ENCODE measurements around the gene MBD5.

The MBD5 gene

DNA sequence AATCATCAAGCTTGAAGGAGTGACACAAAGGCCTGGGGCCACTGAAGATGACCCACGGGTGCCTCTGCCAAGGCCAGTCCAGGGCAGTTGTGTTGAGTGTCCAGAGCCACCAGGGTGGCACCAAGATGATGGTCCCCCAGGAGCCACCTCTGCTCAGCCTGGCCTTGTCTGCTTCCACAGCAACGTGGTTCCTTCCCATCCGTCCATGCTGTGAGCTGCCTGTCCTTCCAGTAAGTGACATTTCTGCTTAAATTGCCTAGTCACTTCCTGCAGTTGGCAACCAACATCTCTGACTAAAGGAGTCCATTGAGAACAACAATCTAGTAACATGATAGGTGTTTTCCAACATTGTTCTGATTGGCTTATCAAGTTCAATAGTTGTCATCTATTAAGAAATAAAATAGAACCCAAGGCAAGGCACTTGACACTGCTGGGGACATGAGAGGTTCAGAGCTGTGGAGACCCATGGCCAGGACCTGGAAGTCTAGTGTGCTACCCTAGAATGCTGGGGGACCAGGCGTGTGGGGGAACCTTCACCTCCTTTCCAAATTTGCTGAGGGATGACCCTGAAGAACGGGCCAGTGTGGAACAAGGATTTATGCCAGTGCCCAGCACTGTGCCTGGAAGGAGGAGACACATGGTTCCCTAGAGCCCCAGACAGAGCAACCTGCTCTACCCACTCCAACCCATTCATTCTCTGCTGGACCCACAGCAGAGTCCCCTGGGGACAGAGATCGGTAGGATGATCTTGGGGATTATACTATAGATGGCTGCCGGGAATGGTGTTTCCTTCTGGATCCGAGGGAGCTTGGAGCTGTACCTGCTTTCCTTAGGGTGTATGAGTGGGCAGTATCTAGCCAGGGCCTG, 524.7 kb downstream of the MBD5 start:
- H3K4me3 Mint-ChIP-seq, result no peak overlapping the region

GRCh38 chr2:148546270-148546669, 525.4 kb downstream of the MBD5 start:
- peaks cover 2% of the 10 kb centered on the region for H3K27me3 Mint-ChIP-seq
- H3K27ac Mint-ChIP-seq, result no peak overlapping the region
- ATAC-seq (ENCODE audit: low read depth) (no peak), DNase-seq (ENCODE audit: low spot score in 2 of 2) (no peak)
- H3K36me3 Mint-ChIP-seq, result no peaks in the 10 kb centered on the region
- peaks cover 4% of the 10 kb centered on the region for H3K4me1 Mint-ChIP-seq
- no peaks in the 10 kb centered on the region for H3K9me3 Mint-ChIP-seq
- H3K4me3 Mint-ChIP-seq, result no peak overlapping the region

More for the DNA sequence above, 524.7 kb downstream of the MBD5 start:
- peaks cover 4% of the 10 kb centered on the region for H3K27me3 Mint-ChIP-seq
- DNase-seq (ENCODE audit: low spot score in 2 of 2), result no peak
- no peak for ATAC-seq (ENCODE audit: low read depth)
- peaks cover 7% of the 10 kb centered on the region for H3K4me1 Mint-ChIP-seq
- H3K27ac Mint-ChIP-seq, result no peak overlapping the region
- H3K9me3 Mint-ChIP-seq, result no peaks in the 10 kb centered on the region
- no peaks in the 10 kb centered on the region for H3K36me3 Mint-ChIP-seq

GRCh38 chr2:148548716-148549400, 528.0 kb downstream of the MBD5 start:
- Mint-ChIP-seq H3K4me3 (no peak overlapping the region), H3K27ac (no peak overlapping the region), H3K36me3 (no peaks in the 10 kb centered on the region), H3K27me3 (peaks cover 2% of the 10 kb centered on the region), H3K4me1 (peaks cover 4% of the 10 kb centered on the region), H3K9me3 (no peaks in the 10 kb centered on the region)
- DNase-seq (ENCODE audit: low spot score in 2 of 2), result no peak
- ATAC-seq (ENCODE audit: low read depth), result no peak

GRCh38 chr2:148552675-148553331, 531.9 kb downstream of the MBD5 start:
- Mint-ChIP-seq H3K27me3 (peaks cover 2% of the 10 kb centered on the region), H3K4me1 (no peaks in the 10 kb centered on the region), H3K36me3 (no peaks in the 10 kb centered on the region), H3K27ac (no peak overlapping the region), H3K4me3 (no peak overlapping the region), H3K9me3 (no peaks in the 10 kb centered on the region)
- ATAC-seq (ENCODE audit: low read depth) (peak; percentile 71), DNase-seq (ENCODE audit: low spot score in 2 of 2) (no peak)

- ATAC-seq (ENCODE audit: low read depth) (peak; percentile 15), DNase-seq (ENCODE audit: low spot score in 2 of 2) (no peak)
- no peak overlapping the region for H3K27ac Mint-ChIP-seq
- H3K27me3 Mint-ChIP-seq, result peaks cover 2% of the 10 kb centered on the region
- peaks cover 3% of the 10 kb centered on the region for H3K9me3 Mint-ChIP-seq
- H3K36me3 Mint-ChIP-seq, result peaks cover 1% of the 10 kb centered on the region
- no peak overlapping the region for H3K4me3 Mint-ChIP-seq
- H3K4me1 Mint-ChIP-seq, result no peaks in the 10 kb centered on the region
These were observed 532.5 kb downstream of the MBD5 start for GRCh38 chr2:148553332-148553887.

GRCh38 chr2:148554459-148555247, 533.8 kb downstream of the MBD5 start:
- H3K9me3 Mint-ChIP-seq, result peaks cover 3% of the 10 kb centered on the region
- DNase-seq (ENCODE audit: low spot score in 2 of 2), result no peak
- H3K27ac Mint-ChIP-seq, result no peak overlapping the region
- no peaks in the 10 kb centered on the region for H3K4me1 Mint-ChIP-seq
- H3K36me3 Mint-ChIP-seq, result peaks cover 1% of the 10 kb centered on the region
- no peak overlapping the region for H3K4me3 Mint-ChIP-seq
- no peak for ATAC-seq (ENCODE audit: low read depth)
- H3K27me3 Mint-ChIP-seq, result peaks cover 2% of the 10 kb centered on the region

DNA sequence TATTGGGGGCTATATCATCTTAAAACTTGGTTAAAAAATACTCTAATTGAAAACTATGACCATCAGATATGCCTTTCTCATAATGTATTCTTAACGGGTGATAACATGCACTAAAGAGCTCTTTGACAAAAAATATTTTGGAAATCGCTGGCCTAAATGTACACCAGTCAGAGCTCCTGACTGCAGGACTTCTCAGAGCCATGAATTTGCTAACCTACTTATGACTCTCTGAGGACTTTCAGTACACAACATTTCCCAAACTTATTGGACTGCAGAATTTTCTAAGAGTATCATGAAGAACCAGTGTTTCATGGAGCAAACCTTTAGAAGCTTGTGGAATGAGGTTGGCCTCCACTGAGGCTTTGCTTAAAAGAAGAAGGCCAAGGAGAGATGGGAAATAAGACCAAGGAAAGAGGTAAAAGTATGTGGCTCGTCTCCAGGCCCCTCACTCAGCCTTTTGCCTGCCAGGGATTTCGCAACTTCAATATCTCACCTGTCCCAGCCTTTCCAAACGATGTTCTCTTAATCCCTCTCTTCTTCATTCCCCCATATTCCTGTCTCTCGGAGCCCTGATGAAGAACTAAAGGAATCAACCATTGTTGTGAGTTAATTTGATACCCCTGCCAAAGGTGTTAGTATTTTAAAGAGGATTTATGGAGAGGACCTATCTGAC, 534.9 kb downstream of the MBD5 start:
- Mint-ChIP-seq H3K4me3 (no peak overlapping the region), H3K4me1 (no peaks in the 10 kb centered on the region), H3K27me3 (peaks cover 6% of the 10 kb centered on the region), H3K27ac (no peak overlapping the region), H3K9me3 (peaks cover 3% of the 10 kb centered on the region), H3K36me3 (peaks cover 1% of the 10 kb centered on the region)
- ATAC-seq (ENCODE audit: low read depth), result no peak
- no peak for DNase-seq (ENCODE audit: low spot score in 2 of 2)

DNA sequence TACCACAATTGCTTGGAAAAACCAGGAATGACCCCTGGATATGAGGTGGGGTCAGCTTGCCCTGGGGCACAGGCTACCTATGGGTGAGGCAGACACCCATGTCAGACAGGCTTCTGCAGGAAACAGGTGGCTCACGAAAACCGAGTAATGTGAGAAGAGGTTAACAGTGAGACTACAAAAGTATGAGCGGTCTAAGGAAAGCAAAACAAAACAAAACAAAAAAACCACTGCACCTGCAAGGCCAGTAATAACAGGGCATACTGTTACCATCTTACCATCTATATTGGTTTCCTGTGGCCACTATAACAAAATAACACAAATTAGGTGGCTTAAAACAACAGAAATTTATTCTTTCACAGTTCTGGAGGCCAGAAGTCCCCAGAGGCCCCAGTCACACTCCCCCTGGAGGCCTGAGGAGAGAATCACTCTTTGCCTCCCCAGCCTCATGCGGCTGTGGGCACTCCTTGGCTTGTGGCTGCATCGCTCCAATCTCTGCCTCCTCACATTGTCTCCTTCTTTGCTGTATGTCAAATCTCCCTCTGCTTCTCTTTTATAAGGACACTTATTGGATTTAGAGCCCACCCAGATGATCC, 537.0 kb downstream of the MBD5 start:
- H3K27me3 Mint-ChIP-seq, result peaks cover 8% of the 10 kb centered on the region
- H3K27ac Mint-ChIP-seq, result no peak overlapping the region
- ATAC-seq (ENCODE audit: low read depth) (no peak), DNase-seq (ENCODE audit: low spot score in 2 of 2) (no peak)
- no peak overlapping the region for H3K4me3 Mint-ChIP-seq
- no peaks in the 10 kb centered on the region for H3K4me1 Mint-ChIP-seq
- peaks cover 1% of the 10 kb centered on the region for H3K36me3 Mint-ChIP-seq
- peaks cover 3% of the 10 kb centered on the region for H3K9me3 Mint-ChIP-seq

- no peak for DNase-seq (ENCODE audit: low spot score in 2 of 2)
- Mint-ChIP-seq H3K36me3 (peaks cover 1% of the 10 kb centered on the region), H3K27me3 (peaks cover 8% of the 10 kb centered on the region), H3K27ac (no peak overlapping the region), H3K9me3 (peaks cover 3% of the 10 kb centered on the region), H3K4me3 (no peak overlapping the region), H3K4me1 (no peaks in the 10 kb centered on the region)
- ATAC-seq (ENCODE audit: low read depth), result no peak
These were observed 539.6 kb downstream of the MBD5 start for GRCh38 chr2:148560496-148560895.

GRCh38 chr2:148561389-148561788, 540.5 kb downstream of the MBD5 start:
- Mint-ChIP-seq H3K27me3 (peaks cover 8% of the 10 kb centered on the region), H3K27ac (no peak overlapping the region), H3K4me3 (no peak overlapping the region), H3K4me1 (no peaks in the 10 kb centered on the region), H3K36me3 (peaks cover 1% of the 10 kb centered on the region), H3K9me3 (peaks cover 3% of the 10 kb centered on the region)
- DNase-seq (ENCODE audit: low spot score in 2 of 2) (no peak), ATAC-seq (ENCODE audit: low read depth) (no peak)

DNA sequence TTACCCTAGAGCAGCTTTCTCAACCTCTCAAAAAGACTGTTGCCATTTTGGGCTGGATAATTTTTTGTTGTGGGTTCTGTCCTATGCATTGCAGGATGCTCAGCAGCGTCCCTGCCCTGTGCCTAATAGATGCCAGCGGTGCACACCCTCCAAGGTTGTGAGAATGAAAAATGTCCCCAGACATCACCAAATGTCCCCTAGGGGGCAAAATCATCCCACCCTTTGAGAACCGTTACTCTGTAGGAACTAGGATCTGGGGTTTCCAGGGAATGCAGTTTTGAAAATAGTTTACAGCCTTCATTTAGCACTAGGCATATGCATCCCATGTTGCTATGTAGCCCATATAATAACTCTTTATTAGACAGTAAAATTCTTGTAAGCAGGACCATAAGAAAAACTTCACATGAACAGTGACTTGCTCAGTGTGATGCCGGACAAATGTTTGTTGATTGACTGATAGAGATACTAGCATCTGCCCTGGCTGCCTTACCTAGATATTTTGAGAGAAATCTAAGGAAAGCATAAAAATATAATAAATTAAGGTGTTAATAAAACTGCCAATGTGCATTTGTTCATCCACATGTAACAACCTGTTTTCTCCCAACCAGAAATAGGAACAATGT, 544.5 kb downstream of the MBD5 start:
- Mint-ChIP-seq H3K4me3 (no peak overlapping the region), H3K9me3 (no peaks in the 10 kb centered on the region)
- ATAC-seq (ENCODE audit: low read depth), result no peak

More for the DNA sequence above, 544.5 kb downstream of the MBD5 start:
- Mint-ChIP-seq H3K27ac (no peak overlapping the region), H3K36me3 (no peaks in the 10 kb centered on the region), H3K4me1 (no peaks in the 10 kb centered on the region), H3K27me3 (peaks cover 9% of the 10 kb centered on the region)
- DNase-seq (ENCODE audit: low spot score in 2 of 2), result no peak
